GM23338 (cell line): ENCODE results near the gene CES1.

Experiments
- CREB1 ChIP-seq: fragments of 250-450 bp; sonication (Bioruptor Pico); IDR thresholded peaks from 2 replicates; pipeline ENCODE4 v1.5.0; 2020; ENCODE audit warnings: low read depth, mild to moderate bottlenecking, moderate library complexity
- EZH2 ChIP-seq: fragments of 200-600 bp; sonication (generic); IDR thresholded peaks from one replicate; pipeline ENCODE4 v1.8.0; 2017; ENCODE audit warnings: antibody characterized with exemption, mild to moderate bottlenecking, low read depth; ENCODE audit not compliant: unreplicated experiment
- EZH2phosphoT487 ChIP-seq: fragments of 200-600 bp; sonication (generic); IDR thresholded peaks from one replicate; pipeline ENCODE4 v1.8.1; 2018; ENCODE audit warnings: antibody characterized with exemption; ENCODE audit not compliant: unreplicated experiment
- JUNB ChIP-seq: IDR thresholded peaks from one replicate; pipeline ENCODE4 v1.6.1; 2016; ENCODE audit warnings: antibody characterized with exemption; ENCODE audit not compliant: unreplicated experiment
- POLR2AphosphoS5 ChIP-seq: IDR thresholded peaks from 2 replicates; pipeline ENCODE4 v1.6.1; 2016; ENCODE audit warnings: antibody characterized with exemption, low read depth
- STAT1 ChIP-seq: IDR thresholded peaks from one replicate; pipeline ENCODE4 v1.6.1; 2016; ENCODE audit warnings: antibody characterized with exemption; ENCODE audit not compliant: unreplicated experiment
- ZNF114 ChIP-seq: fragments of 250-450 bp; sonication (Bioruptor Pico); IDR thresholded peaks from 2 replicates; pipeline ENCODE4 v1.5.0; 2020; ENCODE audit warnings: mild to moderate bottlenecking, moderate library complexity
- ZNF331 ChIP-seq: fragments of 250-450 bp; sonication (Bioruptor Pico); IDR thresholded peaks from 2 replicates; pipeline ENCODE4 v1.5.0; 2020; ENCODE audit warnings: low read depth, mild to moderate bottlenecking, moderate library complexity
- TF ChIP-seq, protein P1 (sequence below), 2 experiments: fragments of 200-600 bp in 1 of 2; sonication (generic) in 1 of 2; conservative IDR thresholded peaks; 2 replicates each; pipeline versions ENCODE4 v1.5.1 to v1.6.1; 2016 to 2017; ENCODE audit warnings: antibody characterized with exemption in 2 of 2, low read depth in 2 of 2, mild to moderate bottlenecking in 2 of 2, moderate library complexity in 1 of 2
- TF ChIP-seq, protein P2 (sequence below): IDR thresholded peaks from one replicate; pipeline ENCODE4 v1.6.1; 2018; ENCODE audit warnings: antibody characterized with exemption; ENCODE audit not compliant: unreplicated experiment
- TF ChIP-seq, protein P3 (sequence below): fragments of 250-450 bp; sonication (Bioruptor Pico); IDR thresholded peaks from 2 replicates; pipeline ENCODE4 v1.5.0; 2020; ENCODE audit warnings: mild to moderate bottlenecking, moderate library complexity
- TF ChIP-seq, protein P4 (sequence below): IDR thresholded peaks from 2 replicates; pipeline ENCODE4 v1.6.1; 2016; ENCODE audit warnings: antibody characterized with exemption

DNA sequence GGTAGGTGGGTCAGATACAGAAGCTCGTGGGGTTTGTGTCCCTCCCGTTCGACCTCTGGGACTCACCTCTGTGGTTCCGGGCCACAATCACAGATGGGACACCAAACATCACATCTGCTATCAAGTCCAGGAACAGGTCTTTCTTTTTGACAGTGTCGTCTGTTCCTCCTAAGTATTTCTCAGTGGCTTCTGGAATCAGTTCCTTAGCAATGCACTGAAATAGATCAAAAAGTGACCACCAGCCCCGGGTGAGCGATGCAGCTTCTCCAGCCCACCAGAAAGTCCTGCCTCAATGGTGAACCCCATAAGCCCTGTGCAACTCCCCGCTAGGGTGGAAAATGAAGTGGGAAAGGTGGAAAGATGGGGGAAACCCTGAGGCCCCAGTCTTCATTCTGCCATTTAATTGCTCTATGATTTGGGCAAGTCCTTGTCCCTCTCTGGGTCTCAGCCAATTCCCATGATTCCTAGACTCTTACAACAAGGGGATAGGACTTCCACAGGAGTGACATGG, 22.4 kb downstream of the CES1 start:
- TF ChIP-seq EZH2 (no peak), EZH2phosphoT487 (no peak), STAT1 (no peak), CREB1 (CRISPR knock-in tag) (no peak), POLR2AphosphoS5 (no peak), ZNF114 (CRISPR knock-in tag) (no peak), JUNB (no peak), ZNF331 (CRISPR knock-in tag) (no peak)
- TF ChIP-seq, protein P1, sequence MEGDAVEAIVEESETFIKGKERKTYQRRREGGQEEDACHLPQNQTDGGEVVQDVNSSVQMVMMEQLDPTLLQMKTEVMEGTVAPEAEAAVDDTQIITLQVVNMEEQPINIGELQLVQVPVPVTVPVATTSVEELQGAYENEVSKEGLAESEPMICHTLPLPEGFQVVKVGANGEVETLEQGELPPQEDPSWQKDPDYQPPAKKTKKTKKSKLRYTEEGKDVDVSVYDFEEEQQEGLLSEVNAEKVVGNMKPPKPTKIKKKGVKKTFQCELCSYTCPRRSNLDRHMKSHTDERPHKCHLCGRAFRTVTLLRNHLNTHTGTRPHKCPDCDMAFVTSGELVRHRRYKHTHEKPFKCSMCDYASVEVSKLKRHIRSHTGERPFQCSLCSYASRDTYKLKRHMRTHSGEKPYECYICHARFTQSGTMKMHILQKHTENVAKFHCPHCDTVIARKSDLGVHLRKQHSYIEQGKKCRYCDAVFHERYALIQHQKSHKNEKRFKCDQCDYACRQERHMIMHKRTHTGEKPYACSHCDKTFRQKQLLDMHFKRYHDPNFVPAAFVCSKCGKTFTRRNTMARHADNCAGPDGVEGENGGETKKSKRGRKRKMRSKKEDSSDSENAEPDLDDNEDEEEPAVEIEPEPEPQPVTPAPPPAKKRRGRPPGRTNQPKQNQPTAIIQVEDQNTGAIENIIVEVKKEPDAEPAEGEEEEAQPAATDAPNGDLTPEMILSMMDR (conservative IDR thresholded peaks at IDR 0.05; ENCODE audit: low read depth in 2 of 2): no peak
- TF ChIP-seq, protein P2, sequence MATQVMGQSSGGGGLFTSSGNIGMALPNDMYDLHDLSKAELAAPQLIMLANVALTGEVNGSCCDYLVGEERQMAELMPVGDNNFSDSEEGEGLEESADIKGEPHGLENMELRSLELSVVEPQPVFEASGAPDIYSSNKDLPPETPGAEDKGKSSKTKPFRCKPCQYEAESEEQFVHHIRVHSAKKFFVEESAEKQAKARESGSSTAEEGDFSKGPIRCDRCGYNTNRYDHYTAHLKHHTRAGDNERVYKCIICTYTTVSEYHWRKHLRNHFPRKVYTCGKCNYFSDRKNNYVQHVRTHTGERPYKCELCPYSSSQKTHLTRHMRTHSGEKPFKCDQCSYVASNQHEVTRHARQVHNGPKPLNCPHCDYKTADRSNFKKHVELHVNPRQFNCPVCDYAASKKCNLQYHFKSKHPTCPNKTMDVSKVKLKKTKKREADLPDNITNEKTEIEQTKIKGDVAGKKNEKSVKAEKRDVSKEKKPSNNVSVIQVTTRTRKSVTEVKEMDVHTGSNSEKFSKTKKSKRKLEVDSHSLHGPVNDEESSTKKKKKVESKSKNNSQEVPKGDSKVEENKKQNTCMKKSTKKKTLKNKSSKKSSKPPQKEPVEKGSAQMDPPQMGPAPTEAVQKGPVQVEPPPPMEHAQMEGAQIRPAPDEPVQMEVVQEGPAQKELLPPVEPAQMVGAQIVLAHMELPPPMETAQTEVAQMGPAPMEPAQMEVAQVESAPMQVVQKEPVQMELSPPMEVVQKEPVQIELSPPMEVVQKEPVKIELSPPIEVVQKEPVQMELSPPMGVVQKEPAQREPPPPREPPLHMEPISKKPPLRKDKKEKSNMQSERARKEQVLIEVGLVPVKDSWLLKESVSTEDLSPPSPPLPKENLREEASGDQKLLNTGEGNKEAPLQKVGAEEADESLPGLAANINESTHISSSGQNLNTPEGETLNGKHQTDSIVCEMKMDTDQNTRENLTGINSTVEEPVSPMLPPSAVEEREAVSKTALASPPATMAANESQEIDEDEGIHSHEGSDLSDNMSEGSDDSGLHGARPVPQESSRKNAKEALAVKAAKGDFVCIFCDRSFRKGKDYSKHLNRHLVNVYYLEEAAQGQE: no peak
- TF ChIP-seq, protein P3, sequence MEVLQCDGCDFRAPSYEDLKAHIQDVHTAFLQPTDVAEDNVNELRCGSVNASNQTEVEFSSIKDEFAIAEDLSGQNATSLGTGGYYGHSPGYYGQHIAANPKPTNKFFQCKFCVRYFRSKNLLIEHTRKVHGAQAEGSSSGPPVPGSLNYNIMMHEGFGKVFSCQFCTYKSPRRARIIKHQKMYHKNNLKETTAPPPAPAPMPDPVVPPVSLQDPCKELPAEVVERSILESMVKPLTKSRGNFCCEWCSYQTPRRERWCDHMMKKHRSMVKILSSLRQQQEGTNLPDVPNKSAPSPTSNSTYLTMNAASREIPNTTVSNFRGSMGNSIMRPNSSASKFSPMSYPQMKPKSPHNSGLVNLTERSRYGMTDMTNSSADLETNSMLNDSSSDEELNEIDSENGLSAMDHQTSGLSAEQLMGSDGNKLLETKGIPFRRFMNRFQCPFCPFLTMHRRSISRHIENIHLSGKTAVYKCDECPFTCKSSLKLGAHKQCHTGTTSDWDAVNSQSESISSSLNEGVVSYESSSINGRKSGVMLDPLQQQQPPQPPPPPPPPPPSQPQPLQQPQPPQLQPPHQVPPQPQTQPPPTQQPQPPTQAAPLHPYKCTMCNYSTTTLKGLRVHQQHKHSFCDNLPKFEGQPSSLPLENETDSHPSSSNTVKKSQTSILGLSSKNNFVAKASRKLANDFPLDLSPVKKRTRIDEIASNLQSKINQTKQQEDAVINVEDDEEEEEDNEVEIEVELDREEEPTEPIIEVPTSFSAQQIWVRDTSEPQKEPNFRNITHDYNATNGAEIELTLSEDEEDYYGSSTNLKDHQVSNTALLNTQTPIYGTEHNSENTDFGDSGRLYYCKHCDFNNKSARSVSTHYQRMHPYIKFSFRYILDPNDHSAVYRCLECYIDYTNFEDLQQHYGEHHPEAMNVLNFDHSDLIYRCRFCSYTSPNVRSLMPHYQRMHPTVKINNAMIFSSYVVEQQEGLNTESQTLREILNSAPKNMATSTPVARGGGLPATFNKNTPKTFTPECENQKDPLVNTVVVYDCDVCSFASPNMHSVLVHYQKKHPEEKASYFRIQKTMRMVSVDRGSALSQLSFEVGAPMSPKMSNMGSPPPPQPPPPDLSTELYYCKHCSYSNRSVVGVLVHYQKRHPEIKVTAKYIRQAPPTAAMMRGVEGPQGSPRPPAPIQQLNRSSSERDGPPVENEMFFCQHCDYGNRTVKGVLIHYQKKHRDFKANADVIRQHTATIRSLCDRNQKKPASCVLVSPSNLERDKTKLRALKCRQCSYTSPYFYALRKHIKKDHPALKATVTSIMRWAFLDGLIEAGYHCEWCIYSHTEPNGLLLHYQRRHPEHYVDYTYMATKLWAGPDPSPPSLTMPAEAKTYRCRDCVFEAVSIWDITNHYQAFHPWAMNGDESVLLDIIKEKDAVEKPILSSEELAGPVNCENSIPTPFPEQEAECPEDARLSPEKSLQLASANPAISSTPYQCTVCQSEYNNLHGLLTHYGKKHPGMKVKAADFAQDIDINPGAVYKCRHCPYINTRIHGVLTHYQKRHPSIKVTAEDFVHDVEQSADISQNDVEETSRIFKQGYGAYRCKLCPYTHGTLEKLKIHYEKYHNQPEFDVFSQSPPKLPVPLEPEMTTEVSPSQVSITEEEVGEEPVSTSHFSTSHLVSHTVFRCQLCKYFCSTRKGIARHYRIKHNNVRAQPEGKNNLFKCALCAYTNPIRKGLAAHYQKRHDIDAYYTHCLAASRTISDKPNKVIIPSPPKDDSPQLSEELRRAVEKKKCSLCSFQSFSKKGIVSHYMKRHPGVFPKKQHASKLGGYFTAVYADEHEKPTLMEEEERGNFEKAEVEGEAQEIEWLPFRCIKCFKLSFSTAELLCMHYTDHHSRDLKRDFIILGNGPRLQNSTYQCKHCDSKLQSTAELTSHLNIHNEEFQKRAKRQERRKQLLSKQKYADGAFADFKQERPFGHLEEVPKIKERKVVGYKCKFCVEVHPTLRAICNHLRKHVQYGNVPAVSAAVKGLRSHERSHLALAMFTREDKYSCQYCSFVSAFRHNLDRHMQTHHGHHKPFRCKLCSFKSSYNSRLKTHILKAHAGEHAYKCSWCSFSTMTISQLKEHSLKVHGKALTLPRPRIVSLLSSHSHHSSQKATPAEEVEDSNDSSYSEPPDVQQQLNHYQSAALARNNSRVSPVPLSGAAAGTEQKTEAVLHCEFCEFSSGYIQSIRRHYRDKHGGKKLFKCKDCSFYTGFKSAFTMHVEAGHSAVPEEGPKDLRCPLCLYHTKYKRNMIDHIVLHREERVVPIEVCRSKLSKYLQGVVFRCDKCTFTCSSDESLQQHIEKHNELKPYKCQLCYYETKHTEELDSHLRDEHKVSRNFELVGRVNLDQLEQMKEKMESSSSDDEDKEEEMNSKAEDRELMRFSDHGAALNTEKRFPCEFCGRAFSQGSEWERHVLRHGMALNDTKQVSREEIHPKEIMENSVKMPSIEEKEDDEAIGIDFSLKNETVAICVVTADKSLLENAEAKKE (CRISPR knock-in tag): no peak
- TF ChIP-seq, protein P4, sequence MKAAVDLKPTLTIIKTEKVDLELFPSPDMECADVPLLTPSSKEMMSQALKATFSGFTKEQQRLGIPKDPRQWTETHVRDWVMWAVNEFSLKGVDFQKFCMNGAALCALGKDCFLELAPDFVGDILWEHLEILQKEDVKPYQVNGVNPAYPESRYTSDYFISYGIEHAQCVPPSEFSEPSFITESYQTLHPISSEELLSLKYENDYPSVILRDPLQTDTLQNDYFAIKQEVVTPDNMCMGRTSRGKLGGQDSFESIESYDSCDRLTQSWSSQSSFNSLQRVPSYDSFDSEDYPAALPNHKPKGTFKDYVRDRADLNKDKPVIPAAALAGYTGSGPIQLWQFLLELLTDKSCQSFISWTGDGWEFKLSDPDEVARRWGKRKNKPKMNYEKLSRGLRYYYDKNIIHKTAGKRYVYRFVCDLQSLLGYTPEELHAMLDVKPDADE: no peak
